Measurements from ENCODE around the gene MAF. TPM values are rescaled to one million over a fixed set of nuclear protein-coding genes. Genes with fewer than 3 reads are reported as not detected.

The MAF gene
- total and polyA plus RNA-seq, 2 of the 4 experiments (the other 2 are of a cell fraction), result under 0.01 to 0.02 TPM

GRCh38 chr16:79610771-79611170, 10.2 kb upstream of the MAF start:
- dilution Hi-C loops (cut with HindIII; ENCODE audit: low sequenced_read_pairs, unreplicated experiment), result no loop called here
- no peak overlapping the region for H4K91ac ChIP-seq (ENCODE audit: insufficient read depth, low read depth, low read length)
- H3K9me1 ChIP-seq (ENCODE audit: insufficient read depth, low read length), result no peaks in the 10 kb centered on the region
- no peak overlapping the region for H2BK20ac ChIP-seq (ENCODE audit: low read depth, low read length)
- ChIA-PET POLR2A (ENCODE audit: unreplicated experiment) (no interaction called here), CTCF (interaction anchor here (1.0 kb wide), 1 partner anchor 8 kb away, joined by 4 read pairs; no protein-coding TSS in a partner anchor)
- no peak overlapping the region for H3K4me2 ChIP-seq (ENCODE audit: low read depth, low read length)
- peaks cover 2% of the 10 kb centered on the region; the same call in 1 of the 2 replicates for H3K9me3 ChIP-seq (ENCODE audit: control insufficient read depth, insufficient read depth, low read length)
- no peak for TF ChIP-seq MAFK (IDR thresholded peaks at IDR 0.05; ENCODE audit: low read depth, low read length)
- TF ChIP-seq MAZ (IDR thresholded peaks at IDR 0.05; ENCODE audit: borderline replicate concordance, low read depth, low read length), result no peak
- no peak for TF ChIP-seq USF2 (IDR thresholded peaks at IDR 0.05; ENCODE audit: low read depth, low read length)
- TF ChIP-seq SMC3 (IDR thresholded peaks at IDR 0.05; ENCODE audit: low read depth, low read length), result no peak
- TF ChIP-seq MXI1 (IDR thresholded peaks at IDR 0.05; ENCODE audit: borderline replicate concordance, low read depth, low read length), result no peak
- no peak for TF ChIP-seq RCOR1 (IDR thresholded peaks at IDR 0.05; ENCODE audit: insufficient replicate concordance, low read length)
- TF ChIP-seq RFX5 (IDR thresholded peaks at IDR 0.05; ENCODE audit: low read depth, low read length), result no peak
- TF ChIP-seq CTCF (conservative IDR thresholded peaks at IDR 0.05; ENCODE audit: low read depth, low read length), result no peak
- TF ChIP-seq CHD1 (IDR thresholded peaks at IDR 0.05; ENCODE audit: low read depth, low read length), result no peak
- TF ChIP-seq RAD21 (IDR thresholded peaks at IDR 0.05; ENCODE audit: low read length), result no peak
- TF ChIP-seq POLR2A (IDR thresholded peaks at IDR 0.05; ENCODE audit: low read depth, low read length), result no peak
- no peak for TF ChIP-seq CEBPB (IDR thresholded peaks at IDR 0.05; ENCODE audit: low read depth, low read length)
- H3K36me3 ChIP-seq (ENCODE audit: control insufficient read depth, insufficient read depth, low read length), result no peaks in the 10 kb centered on the region
- no peak for ATAC-seq (ENCODE audit: low read depth)
- H3K14ac ChIP-seq (replicated peaks; ENCODE audit: low read depth, low read length), result no peak overlapping the region
- H4K8ac ChIP-seq (ENCODE audit: low read depth in 2 of 2, low read length in 2 of 2), result no peak overlapping the region
- intact Hi-C loops (cut with micrococcal nuclease), result no loop called here
- H2AK9ac ChIP-seq (replicated peaks; ENCODE audit: low read depth, low read length, poor library complexity), result no peak overlapping the region
- no peak overlapping the region for H3K27ac ChIP-seq (ENCODE audit: insufficient read depth, low read length)
- no TSS peak for BruUV-seq (replicated peaks)
- H3K79me1 ChIP-seq (ENCODE audit: low read depth in 1 of 2, low read length in 2 of 2), result no peaks in the 10 kb centered on the region
- H4K5ac ChIP-seq (ENCODE audit: low read depth, low read length), result no peak overlapping the region
- H2BK120ac ChIP-seq (ENCODE audit: low read depth, low read length), result no peak overlapping the region
- no peak overlapping the region for H3K4me3 ChIP-seq (ENCODE audit: insufficient read depth, low read depth, low read length)
- no peaks in the 10 kb centered on the region for H3K4me1 ChIP-seq (ENCODE audit: control insufficient read depth, insufficient read depth, low read length)
- H2BK5ac ChIP-seq (ENCODE audit: low read depth, low read length, poor library complexity, severe bottlenecking), result no peak overlapping the region
- no peaks in the 10 kb centered on the region for H4K20me1 ChIP-seq (ENCODE audit: insufficient read depth, low read length)
- WGBS, 2 experiments (ENCODE audit: extremely low coverage in 2 of 2, insufficient read length in 1 of 2), result no CpG with 5 or more reads among the region's 4 CpGs
- H2AFZ ChIP-seq (replicated peaks; ENCODE audit: low read length, poor library complexity), result no peak overlapping the region
- H3K18ac ChIP-seq (ENCODE audit: low read depth, low read length), result no peak overlapping the region
- no peak overlapping the region for H2AK5ac ChIP-seq (ENCODE audit: low read depth, low read length)
- H3K9ac ChIP-seq (ENCODE audit: low read depth, low read length), result no peak overlapping the region
- no peak overlapping the region for H2BK15ac ChIP-seq (ENCODE audit: low read depth, low read length)
- in situ Hi-C loops (cut with MboI; ENCODE audit: low sequenced_read_pairs), result no loop called here
- H3K56ac ChIP-seq (ENCODE audit: extremely low read depth, insufficient read depth, low read length), result no peak overlapping the region
- H3K27me3 ChIP-seq (ENCODE audit: control insufficient read depth, insufficient read depth, low read length), result no peaks in the 10 kb centered on the region
- no peak for DNase-seq
- no peak overlapping the region for H3K23ac ChIP-seq (ENCODE audit: low read depth, low read length)
- H3K4ac ChIP-seq (ENCODE audit: low read depth, low read length), result no peak overlapping the region

Measured in IMR-90 (cell line).